Gastroesophageal sphincter (tissue), 4 donors: ENCODE data around the gene CARTPT. TPM values are rescaled to one million over a fixed set of nuclear protein-coding genes. Genes with fewer than 3 reads are reported as not detected.

Source experiments
- ATAC-seq: fragments of 150-250 bp; one replicate; pipeline ENCODE4 v1.9.1; 2016; ENCODE audit warnings: mild to moderate bottlenecking, moderate library complexity
- H3K27ac ChIP-seq, 4 donors: fragments of 200-600 bp; sonication (generic) in 3 of 4; 1 replicate in 3 of 4; 2 replicates in 1 of 4; pipeline ENCODE4 v1.5.1; 2016 to 2019
- H3K27me3 ChIP-seq: fragments of 200-600 bp; sonication (generic); one replicate; pipeline ENCODE4 v1.5.1; 2019
- H3K36me3 ChIP-seq, 2 donors: fragments of 200-600 bp; sonication (generic); one replicate each; pipeline ENCODE4 v1.5.1; 2019; ENCODE audit warnings: control low read depth in 1 of 2
- H3K4me1 ChIP-seq, 3 donors: fragments of 200-600 bp; sonication (generic); 1 replicate in 2 of 3; 2 replicates in 1 of 3; pipeline ENCODE4 v1.5.1; 2016 to 2019; ENCODE audit warnings: control low read depth in 2 of 3
- H3K4me3 ChIP-seq, 2 donors: fragments of 200-600 bp; sonication (generic); one replicate each; pipeline ENCODE4 v1.5.1; 2019; ENCODE audit warnings: mild to moderate bottlenecking in 1 of 2, moderate library complexity in 1 of 2
- H3K9me3 ChIP-seq, 3 donors: fragments of 200-600 bp; sonication (generic); one replicate each; pipeline ENCODE4 v1.5.1; 2017 to 2019; ENCODE audit warnings: control low read depth in 2 of 3
- CTCF ChIP-seq, 4 experiments: fragments of 200-600 bp in 2 of 4; fragments of 450-650 bp in 2 of 4; sonication (generic) in 1 of 4; IDR thresholded peaks; one replicate each; pipeline ENCODE4 v1.5.1; 2017 to 2019; ENCODE audit warnings: antibody characterized with exemption in 4 of 4, mild to moderate bottlenecking in 2 of 4, moderate library complexity in 2 of 4
- EP300 ChIP-seq: sonication (generic); formaldehyde crosslinking; IDR thresholded peaks from one replicate; pipeline ENCODE4 v1.6.1; 2017; ENCODE audit warnings: antibody characterized with exemption, mild to moderate bottlenecking
- POLR2A ChIP-seq, 2 donors: fragments of 450-650 bp; IDR thresholded peaks; one replicate each; pipeline ENCODE4 v1.6.1; 2017; ENCODE audit warnings: antibody characterized with exemption in 2 of 2, mild to moderate bottlenecking in 2 of 2, moderate library complexity in 1 of 2
- POLR2AphosphoS5 ChIP-seq: sonication (generic); formaldehyde crosslinking; IDR thresholded peaks from one replicate; pipeline ENCODE4 v1.6.1; 2017; ENCODE audit warnings: antibody characterized with exemption
- WGBS, 2 donors: methylation state at CpG; one replicate each; pipeline ENCODE4 v1.1.5; 2018; ENCODE audit warnings: low coverage in 1 of 2; 5-methylcytosine and 5-hydroxymethylcytosine counted together
- total RNA-seq, 4 donors: library from RNA; depleted of rRNA; stranded (reverse); fragments of >200 nt; gene quantifications; one replicate each; pipeline ENCODE4 v1.1.0, GENCODE V29; 2016

CARTPT gene
- total RNA-seq, 4 donors from 2014 or later: 1.1 to 40.2 (median 5.4) TPM

- Histone ChIP-seq H3K27ac (no peak overlapping the region), H3K36me3 (no peaks in the 10 kb centered on the region), H3K27me3 (no peaks in the 10 kb centered on the region), H3K9me3 (no peaks in the 10 kb centered on the region), H3K4me3 (no peak overlapping the region), H3K4me1 (peaks cover 0 to 11% (median 0%) of the 10 kb centered on the region in 3 donors)
- no peak for TF ChIP-seq POLR2AphosphoS5
- no peak for TF ChIP-seq CTCF (IDR thresholded peaks at IDR 0.05)
- no peak for TF ChIP-seq POLR2A (IDR thresholded peaks at IDR 0.05)
- no peak for TF ChIP-seq EP300
- ATAC-seq: no peak
- WGBS, 2 donors: 89% methylated on average over 6 to 8 of the region's 8 CpGs
Observed at GRCh38 chr5:71740015-71740753, 21.1 kb downstream of the CARTPT start.

GRCh38 chr5:71743155-71743554 lies 24.1 kb downstream of the CARTPT start:
- TF ChIP-seq POLR2AphosphoS5 (no peak), EP300 (no peak), POLR2A (IDR thresholded peaks at IDR 0.05) (no peak), CTCF (IDR thresholded peaks at IDR 0.05) (no peak)
- Histone ChIP-seq H3K36me3 (no peaks in the 10 kb centered on the region), H3K27ac (peak overlapping the region in 2 of 4 donors; percentile 12 to 39), H3K27me3 (no peaks in the 10 kb centered on the region), H3K4me3 (no peak overlapping the region), H3K9me3 (no peaks in the 10 kb centered on the region), H3K4me1 (peaks cover 0 to 11% (median 0%) of the 10 kb centered on the region in 3 donors)
- WGBS, 2 donors: 8 to 20% methylated on average over 5 of the region's 6 CpGs
- ATAC-seq: no peak

- no peak for ATAC-seq
- Histone ChIP-seq H3K27me3 (no peaks in the 10 kb centered on the region), H3K9me3 (no peaks in the 10 kb centered on the region), H3K36me3 (no peaks in the 10 kb centered on the region), H3K27ac (no peak overlapping the region), H3K4me3 (no peak overlapping the region), H3K4me1 (peaks cover 0 to 11% (median 0%) of the 10 kb centered on the region in 3 donors)
- TF ChIP-seq EP300 (no peak), POLR2AphosphoS5 (no peak), CTCF (IDR thresholded peaks at IDR 0.05) (no peak), POLR2A (IDR thresholded peaks at IDR 0.05) (no peak)
- WGBS, 2 donors: 51 to 54% methylated on average over 6 to 7 of the region's 7 CpGs
Observed at GRCh38 chr5:71744009-71744790, 25.1 kb downstream of the CARTPT start.

- no peaks in the 10 kb centered on the region for H3K36me3 ChIP-seq
- no peak for ATAC-seq
- H3K27ac ChIP-seq: no peak overlapping the region
- peaks cover 4% of the 10 kb centered on the region for H3K27me3 ChIP-seq
- 92 to 100% methylated on average over 1 to 3 of the region's 3 CpGs for WGBS, 2 donors
- TF ChIP-seq CTCF (IDR thresholded peaks at IDR 0.05) (no peak), EP300 (no peak), POLR2A (IDR thresholded peaks at IDR 0.05) (no peak), POLR2AphosphoS5 (no peak)
- H3K4me3 ChIP-seq: no peak overlapping the region
- H3K4me1 ChIP-seq: peaks cover 0 to 11% (median 0%) of the 10 kb centered on the region in 3 donors
- no peaks in the 10 kb centered on the region for H3K9me3 ChIP-seq
Observed at GRCh38 chr5:71747182-71747581, 28.1 kb downstream of the CARTPT start.
